HG03103 (cell line): ENCODE data around the gene FAM83E.
"Not testable (repeated sequence)": the region's sequence is repeated elsewhere in the genome, so short reads cannot be mapped to it uniquely, and the experiment has no call there.

Experiments
- ATAC-seq: cut with Tn5 transposase; IDR thresholded peaks from one replicate; pipeline ENCODE4 v1.9.1; 2021; ENCODE audit warnings: low read depth; ENCODE audit not compliant: unreplicated experiment

The FAM83E gene

DNA sequence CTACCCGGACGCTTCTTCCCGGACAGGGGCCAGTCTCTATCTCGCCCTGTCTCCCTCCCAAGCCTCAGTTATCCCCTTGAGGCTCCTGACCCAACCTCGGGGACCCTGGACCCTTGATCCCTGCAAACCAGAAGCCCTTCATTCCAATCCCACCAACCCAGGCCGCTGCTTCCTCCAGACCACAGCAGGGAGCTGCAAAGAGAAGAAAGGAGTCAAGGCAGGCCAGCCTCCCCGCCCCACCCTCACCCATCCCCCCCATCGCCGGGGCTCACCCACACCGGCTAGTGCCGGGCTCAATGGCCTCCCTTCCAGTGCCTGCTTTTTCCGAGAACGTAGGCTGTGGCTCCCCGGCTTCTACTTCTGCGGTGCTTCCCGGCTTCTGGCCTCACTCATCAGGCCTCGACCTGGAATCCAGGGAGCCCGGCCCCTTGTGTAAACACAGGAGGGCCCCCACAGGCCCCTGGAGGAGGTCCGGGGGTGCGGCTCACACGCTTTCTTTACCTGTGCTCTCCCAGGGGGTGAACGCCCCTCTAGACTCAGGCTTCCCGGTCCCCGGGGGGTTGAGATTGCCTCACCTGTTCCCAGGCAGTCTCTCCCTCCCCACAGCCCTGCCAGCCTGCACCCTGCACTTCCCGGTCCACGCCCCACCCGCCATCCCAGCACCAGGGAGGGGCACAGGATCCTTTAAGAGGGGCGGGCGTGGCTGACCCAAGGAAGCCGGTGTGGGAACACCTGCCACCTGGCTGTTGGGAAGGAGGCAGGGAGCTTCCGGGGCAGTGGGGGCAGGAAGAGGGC is at the start of gene FAM83E:
FAM83E (minus strand) TSS at position 641 of the 795 bp plus-strand sequence. CDS start 1,704 bp downstream, outside the sequence.
- ATAC-seq: no peak

DNA sequence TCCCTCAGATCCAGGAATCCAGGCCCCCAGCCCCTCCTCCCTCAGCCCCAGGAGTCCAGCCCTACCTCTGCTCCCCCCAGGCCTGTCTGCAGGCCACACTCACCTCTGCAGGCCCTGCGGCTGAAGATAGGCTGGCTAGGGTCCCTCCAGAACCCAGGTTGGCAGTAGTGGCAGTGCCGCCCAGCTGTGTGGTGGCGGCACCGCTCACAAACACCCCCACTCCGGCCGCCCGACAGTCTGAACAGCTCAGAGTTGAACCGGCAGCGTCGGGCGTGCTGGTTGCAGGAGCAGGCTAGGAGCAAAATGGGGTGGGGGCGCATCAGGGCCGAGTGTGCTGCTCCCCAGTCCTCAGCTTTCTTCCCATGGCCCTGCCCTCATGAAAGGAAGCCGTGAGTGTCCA is 49.6 kb upstream of the FAM83E start:
- ATAC-seq: no peak

DNA sequence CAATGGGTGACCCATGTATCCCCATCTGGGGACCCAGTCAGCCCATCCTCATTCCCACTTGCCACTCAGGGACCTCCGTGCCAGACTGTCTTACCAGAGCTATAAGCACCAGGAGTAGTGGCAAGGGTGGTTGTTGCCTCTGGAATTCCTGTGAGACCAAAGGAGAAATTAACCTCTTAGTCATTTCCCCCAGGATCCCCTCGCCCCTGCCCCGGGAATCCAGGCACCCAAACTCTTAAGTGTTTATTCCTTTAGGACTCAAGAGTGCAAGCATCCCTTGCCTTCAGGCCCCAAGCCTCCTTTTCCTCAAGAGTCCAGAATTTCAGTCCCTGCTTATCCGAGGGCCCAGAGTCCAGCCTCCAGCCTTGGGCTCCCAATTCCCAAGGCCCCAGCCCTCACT is 48.8 kb upstream of the FAM83E start:
- no peak for ATAC-seq

DNA sequence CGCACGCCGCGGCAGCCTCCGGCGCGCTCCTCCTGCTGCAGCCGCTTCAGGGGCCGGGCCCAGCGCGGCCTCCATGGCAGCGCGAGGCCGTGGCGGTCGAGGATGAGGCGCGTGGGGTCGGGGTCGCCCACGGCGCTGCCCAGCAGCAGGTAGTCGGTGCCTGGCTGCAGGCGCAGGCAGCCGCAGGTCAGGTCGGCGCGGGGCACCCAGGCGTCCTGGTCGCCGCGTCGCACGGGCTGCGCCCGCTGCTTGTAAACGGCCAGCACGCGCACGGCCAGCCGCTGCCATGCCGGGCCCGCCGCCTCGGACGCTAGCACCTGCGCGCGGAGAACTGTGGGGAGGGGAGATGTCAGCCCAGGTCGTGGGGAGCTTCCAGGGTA is 46.8 kb upstream of the FAM83E start:
- no peak for ATAC-seq

DNA sequence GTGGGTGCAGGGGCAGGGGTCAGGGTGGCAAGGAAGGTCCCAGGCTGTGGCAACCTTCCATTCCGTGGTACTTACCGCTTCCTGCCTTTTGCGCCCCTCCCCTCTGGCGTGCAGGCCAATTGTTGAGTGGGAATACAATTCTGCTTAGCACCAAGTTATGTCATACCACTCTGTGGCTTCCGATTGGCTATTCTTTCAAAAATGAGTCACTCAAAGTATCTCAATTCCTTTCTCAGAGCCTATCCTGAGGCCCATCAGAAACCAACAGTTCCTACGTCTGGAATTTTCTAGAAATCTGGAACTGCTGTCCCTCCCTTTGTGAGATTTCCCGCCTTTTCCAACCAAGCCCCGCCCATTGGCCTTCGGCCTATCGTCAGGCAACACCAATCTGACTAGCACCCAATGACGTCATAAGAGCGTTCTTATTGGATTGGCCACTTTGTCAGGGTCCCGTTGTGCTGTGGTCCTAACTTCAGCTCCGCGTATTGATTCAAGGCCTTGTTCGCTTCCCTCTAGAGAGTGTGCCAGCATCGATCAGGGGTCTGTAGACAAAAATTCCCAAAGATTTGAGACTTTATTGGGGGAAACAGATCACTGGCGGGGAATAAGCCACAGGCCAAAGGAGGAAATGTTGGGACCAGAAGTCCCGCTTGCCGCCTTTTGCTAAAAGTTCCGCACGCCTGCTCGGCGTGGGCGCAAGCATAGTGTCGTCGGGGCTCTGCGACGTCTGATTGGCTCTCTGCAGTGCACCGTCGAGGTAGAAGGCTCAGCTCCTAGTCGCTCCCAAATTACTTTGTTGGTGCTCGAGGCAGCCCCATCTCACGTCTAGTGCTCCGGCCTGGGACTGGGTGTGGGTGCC is 46.2 kb upstream of the FAM83E start:
- peak; percentile 69 for ATAC-seq

DNA sequence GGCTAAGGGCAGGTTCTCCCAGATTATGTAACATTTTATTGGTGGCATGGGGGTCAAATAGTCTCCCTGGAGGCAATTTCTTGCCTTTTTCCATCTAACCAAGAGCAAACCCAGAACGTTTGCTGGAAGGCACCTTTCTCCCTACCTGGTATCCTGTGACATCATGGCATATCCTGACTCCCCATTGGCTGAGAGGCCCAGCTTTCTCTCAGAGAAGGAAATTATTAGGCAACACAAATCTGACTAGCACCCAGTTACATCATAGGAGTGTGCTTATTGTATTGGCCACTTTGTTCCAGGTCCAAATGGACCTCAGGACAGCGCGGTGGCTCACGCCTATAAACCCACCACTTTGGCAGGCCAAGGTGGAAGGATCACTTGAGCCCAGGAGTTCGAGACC is 44.9 kb upstream of the FAM83E start:
- ATAC-seq: no peak

DNA sequence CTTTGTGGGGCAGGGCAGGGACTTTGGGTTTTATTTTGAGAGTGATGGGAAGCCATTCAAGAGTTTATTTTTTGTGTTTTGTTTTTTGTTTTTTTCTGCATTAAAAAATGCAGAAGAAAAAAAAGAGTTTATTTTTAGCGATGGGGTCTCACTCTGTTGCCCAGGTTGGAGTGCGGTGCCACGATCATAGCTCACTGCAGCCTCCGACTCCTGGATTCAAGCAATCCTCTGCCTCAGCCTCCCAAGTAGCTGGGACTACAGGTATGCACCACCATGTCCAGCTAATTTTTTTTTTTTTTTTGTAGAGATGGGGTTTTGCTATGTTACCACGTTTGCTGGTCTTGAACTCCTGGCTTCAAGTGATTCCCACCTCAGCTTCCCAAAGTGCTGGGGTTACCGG is 43.6 kb upstream of the FAM83E start:
- ATAC-seq: no peak

DNA sequence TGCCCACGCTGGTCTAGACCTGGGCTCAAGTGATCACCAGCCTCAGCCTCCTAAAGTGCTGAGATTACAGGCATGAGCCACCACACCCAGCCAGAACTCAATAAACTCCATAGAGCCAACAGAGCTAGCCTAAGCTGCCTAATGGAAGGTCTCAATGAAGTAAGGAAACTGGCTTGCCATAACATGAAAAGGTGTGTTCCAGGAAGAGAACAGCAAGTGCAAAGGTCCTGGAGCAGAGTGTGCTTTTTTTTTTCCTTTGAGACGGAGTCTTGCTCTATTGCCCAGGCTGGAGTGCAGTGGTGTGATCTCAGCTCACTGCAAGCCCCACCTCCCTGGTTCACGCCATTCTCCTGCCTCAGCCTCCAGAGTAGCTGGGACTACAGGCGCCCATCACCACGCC is 43.0 kb upstream of the FAM83E start:
- ATAC-seq: not testable (repeated sequence)

DNA sequence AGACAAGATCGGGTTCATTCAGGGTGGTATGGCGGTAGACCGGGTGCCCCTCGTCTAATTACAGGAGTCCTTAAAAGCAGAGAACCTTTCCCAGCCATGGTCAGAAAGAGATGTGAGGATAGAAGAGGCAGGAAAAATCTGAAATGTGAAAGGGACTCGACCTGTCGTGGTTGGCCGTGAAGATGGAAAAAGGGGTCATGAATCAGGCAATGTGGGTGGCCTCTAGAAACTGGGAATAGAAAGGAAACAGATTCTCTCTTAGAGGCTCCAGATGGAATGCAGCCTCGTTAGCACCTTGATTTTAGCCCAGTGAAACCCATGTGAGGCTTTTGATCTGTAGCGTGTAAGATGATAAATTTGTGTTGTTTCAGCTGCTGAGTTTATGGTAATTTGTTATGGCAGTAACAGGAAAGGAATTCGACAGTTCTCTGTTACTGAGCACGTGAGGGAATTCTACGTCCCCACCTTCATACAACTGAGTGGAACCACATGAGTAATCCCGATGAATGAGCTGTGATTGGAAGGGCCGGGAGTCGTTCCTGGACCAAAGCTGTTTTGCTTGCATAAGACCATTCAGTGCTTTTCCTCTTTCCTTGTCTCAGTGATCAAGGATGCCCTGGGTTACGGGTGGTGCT is 42.1 kb upstream of the FAM83E start:
- ATAC-seq: no peak

DNA sequence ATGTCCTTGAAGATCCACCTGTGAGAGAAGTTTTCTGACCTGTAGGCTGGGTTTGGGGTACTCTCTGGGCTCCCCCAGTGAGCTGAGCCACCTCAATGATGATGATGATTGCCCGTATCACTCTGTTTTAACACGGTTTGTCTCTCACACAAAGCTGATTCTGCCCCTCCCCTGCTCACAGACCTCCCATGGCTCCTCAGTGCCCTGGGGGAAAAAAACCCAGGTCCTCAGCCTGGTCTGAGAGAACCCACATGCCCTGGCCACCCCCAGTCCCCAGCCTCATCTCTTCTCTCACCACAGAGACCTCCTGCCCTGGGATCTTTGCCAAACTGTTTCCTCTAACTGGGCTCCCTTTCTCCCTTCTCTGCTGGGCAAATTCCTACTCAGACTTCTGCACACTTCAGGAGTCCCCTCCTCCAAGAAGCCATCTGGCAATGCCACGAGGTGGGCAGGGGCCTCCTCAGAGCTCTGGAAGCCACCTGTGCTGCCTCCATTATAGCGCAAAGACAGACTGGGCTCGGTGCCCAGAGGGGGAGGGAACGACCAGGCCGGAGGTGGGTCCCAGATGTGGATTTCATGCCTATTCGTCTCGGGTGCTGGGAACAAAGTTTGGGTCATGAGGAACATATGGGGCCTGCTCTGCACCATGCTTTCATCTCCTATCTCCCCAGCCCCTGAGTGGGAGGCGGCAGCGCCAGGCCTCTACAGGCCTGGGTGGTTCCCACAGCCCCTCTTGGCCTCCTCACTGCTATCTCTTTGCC is 39.6 kb upstream of the FAM83E start:
- ATAC-seq: no peak

DNA sequence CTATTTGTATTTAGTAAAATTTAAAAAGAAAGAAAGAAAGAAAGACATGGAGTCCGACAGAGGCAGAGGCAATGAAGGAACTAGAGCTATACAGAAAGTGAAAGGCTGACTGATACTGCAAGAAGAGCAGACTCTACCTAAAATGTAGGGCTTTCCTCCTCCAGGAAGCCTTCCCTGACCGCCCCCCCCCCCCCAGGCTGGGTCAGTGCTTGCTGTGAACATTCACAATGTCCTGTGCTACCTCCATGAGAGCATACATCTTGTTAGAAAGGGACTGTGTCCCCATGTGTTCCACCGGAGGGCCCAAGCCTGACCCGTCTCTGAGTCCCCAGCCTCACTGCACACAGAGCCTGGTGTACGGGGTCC is 36.8 kb upstream of the FAM83E start:
- ATAC-seq: no peak

DNA sequence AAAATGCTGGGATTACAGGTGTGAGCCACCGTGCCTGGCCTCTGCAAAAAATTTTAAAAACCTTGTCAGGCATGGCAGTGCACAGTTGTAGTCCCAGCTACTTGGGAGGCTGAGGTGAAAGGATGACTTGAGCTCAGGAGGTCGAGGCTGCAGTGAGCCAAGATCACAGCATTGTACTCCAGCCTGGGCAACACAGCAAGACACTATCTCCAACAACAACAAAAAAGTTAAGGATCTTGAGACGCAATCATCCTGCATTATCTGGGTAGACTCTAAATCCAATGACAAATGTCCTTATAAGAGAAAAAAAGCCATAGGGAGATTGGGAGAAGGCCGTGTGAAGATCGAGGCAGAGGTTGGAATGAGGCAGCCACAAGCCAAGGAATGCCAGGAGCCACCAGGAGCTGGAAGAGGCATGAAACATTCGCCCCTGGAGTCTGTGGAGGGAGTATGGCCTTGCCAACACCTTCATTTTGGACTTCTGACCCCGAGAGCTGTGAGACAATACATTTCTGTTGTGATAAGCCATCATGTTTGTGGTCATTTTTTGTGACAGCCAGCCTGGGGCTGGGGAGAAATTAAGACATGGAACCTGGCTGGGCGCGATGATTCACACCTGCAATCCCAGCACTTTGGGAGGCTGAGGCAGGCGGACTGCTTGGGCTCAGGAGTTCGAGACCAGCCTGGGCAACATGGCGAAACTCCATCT is 36.3 kb upstream of the FAM83E start:
- no peak for ATAC-seq

DNA sequence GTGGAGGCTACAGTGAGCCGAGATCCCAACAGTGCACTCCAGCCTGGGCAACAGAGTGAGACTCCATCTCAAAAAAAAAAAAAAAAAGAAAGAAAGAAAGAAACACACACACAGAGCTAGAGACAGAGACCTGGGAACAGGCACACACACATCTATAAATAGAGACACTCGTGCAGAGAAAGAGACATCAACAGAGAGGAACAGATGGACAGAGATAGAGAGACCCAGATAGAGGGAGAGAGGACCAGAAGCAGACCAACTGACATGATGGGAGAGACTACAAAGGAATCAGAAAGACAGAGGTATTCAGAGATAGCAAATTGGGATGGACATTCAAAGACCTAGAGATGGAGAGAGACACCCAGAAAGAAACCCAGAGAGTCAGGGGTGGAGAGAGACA is 33.3 kb upstream of the FAM83E start:
- ATAC-seq: no peak

DNA sequence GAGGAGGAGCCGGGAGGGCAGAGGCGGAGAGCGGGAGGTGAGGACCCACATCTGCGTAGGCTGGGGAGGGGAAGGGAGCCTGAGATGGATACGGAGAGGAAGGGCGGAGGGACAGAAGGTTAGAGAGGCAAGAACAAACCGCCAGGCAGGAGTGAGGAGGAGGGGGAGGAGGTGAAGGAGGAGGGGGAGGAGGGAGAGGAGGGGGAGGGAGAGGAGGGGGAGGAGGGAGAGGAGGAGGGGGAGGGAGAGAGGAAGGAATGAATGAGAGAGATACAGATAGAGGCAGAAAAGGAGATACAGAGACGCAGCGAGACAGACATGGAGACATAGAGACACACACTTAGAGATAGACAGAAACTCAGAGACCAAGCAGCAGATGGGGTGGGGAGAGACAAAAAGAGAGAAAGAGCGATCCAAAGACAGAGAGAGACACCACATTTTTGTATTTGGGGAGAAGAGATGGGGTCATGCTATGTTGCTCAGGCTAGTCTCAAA is 31.9 kb upstream of the FAM83E start:
- ATAC-seq: no peak

DNA sequence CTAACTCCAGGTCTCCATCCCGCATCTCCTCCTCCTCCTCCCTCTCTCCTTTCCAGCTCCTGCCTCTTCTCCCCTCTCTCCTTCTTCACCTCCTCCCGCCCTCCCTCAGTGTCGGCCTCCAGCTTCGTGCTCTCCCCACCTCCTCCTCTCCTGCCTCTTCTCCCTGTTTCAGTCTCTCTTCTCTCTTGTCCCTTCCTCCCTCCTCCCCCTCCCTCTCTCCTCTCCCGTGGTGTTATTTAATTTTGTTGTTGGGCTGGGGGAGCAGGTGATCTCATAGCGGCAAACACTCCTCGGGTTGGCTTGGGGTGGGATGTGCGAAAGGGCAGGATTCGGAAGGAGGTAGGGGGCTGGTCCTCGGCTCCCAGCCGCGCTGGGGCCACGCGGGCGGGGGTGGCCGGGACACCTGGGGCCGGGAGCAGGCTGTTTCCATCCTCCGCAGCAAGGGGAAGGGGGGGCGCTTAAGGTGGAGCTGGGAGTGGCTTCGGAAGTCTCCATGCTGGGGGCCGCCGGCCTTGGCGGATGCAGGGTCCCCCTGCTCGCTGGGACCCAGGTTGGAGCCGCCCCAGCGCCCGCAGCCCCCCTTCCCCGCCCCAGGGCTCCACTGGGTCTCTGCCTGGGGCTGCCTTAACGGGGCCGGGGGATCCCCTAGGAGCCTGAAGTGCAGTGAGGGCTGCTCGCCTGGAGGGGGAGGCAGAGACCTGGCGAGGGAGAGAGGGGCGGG is 31.3 kb upstream of the FAM83E start, which contains the start of gene CA11:
CA11 (minus strand) TSS at position 187 of the 721 bp plus-strand sequence. CDS start 555 bp downstream, outside the sequence.
- peak; percentile 82 for ATAC-seq

DNA sequence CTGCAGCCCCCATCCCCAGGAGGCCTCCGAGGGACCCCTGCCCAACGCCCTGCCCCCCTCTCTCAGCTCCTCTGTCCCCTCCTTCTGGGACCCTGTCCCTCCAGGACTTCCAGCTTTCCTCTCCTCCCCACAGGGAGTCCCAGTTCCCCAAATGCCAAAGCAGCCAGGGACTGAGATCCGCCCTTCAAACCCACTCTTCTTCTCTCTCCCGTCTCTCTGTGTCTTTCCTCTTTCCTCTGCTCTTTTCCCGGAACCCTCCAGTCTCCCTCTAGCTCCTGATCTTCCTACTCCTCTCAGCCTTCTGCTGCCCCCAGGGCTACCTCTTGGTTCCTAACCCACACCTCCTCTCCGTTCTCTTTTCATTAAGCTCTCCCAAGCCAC is 30.7 kb upstream of the FAM83E start:
- no peak for ATAC-seq

DNA sequence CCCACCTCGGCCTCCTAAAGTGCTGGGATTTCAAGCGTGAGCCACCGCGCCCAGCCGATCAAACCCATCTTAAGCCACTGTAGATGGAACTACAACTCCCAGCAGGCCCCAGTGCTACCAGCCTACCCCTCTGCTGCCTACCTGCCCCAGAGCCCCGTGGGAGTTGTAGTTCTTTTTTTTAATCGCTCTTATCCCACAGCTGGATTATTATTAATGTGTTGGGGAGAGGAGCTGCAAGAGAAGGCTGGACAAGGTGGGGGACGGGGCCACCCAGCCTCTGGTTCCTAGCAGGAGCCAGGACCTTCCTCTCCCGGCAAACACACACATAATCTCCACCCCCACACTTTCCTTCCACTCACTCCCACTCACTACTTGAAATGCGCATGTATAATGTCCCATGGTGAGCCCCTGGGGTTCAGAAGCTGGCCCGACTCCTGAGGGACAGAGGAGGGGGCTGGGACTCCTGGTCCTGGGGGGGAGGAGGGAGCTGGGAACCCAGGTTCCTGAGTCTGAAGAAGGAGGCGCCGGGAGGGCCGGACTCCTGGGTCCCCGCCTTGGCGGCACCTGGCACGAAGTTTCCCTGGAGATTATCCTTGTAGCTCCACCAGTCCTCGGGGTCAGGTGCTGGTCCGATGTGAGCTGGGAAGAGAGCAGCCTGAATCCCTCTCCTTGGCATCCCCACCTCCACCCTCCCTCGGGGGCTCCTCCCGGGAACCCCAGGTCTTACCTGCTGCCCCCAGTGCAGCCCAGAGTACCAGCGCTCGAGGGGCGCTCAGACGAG is 30.2 kb upstream of the FAM83E start:
- no peak for ATAC-seq

DNA sequence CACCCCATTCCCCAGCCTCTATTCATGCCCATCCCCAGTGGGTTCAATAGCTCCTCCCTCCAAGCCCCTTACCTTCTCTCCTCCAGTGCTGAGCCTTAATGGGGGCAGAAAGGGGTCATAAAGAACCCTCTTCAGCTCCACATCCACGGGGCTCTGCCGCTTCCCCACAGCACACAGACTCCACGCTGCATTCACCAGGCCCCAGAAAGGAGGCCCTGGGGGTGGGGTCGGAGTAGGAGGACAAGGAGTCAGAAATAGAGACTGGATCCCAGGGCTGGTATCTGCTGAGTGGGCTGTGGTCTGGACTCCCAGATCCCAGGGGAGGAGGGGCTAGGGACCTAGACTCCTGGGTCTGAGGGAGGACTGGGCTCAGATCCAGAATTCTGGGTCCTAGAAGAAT is 29.5 kb upstream of the FAM83E start:
- no peak for ATAC-seq
